HG03097 (cell line): ENCODE results near the gene PRDM12.
"Not testable (repeated sequence)": the region's sequence is repeated elsewhere in the genome, so short reads cannot be mapped to it uniquely, and the experiment has no call there.

ENCODE experiments used
- ATAC-seq: cut with Tn5 transposase; IDR thresholded peaks from one replicate; pipeline ENCODE4 v1.9.1; 2021; ENCODE audit not compliant: unreplicated experiment, low FRiP score

The PRDM12 gene

DNA sequence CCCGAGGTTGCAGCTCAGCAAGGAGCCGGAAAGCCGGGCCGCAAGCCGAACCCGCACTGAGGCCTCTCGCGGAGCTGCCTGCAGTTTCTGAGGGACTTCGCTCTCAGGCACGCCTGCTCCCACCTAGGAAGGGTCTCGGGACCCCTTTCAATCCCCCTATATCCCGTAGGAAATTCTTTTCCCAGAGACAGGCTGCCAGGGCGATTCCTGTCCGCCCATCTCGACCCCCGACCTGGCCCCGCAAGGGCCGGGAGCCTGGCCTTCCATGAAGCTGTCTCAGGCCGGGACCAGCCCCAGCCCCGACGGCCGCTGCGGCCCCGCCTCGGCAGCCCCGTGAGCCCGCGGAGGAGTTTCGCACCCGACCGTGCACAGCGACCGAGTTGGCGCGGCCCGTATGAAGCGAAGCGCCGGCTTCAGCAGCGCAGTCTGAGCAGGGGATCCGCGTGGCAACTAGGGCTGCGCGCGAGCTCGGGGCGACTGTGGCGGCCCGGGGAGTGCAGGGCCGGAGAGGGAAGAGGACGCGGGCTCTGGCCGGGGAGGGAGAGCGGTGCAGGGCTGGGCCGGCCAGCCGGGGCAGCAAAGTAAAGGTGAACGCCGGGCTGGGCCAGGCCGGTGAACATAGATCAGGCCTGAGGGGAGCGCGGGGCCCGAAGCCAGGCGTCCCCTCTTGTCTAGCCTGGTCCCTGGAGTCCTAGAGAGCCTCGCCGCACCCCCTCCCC, 977 bp upstream of the PRDM12 start:
- ATAC-seq: no peak

DNA sequence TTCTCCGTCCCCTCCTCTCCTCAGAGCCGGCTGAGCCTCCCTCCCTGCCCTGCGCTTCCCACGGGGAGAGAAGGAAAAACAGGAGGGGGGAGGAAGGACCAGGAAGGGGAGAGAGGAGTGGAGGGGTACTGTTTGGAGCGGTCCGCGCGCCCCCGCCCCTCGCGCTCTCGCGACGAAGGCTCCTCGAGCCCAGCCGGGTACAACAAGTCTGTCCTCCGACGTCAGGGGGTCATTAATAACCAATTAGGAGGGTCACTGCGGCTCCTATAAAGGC, 480 bp upstream of the PRDM12 start:
- no peak for ATAC-seq

DNA sequence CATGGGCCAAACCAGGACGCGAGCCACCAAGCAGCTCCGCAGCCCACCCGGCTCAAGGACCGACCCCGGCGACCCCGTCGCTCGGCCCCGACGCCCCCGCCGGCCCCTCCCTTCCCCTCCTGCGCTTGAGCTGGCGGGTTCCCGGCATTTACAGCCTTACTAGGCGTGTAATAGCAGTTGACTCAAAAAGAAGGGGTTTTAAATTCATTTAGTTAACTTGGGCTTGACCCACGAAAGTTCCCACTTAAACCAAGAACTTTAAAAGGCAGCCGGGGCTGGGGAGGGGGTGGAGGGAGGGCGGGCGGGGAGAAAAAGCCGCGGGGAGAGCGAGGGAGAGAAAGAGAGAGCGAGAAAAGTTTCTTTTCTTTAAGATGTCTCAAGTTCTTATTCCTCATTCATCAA, 636 bp downstream of the PRDM12 start:
- no peak for ATAC-seq

DNA sequence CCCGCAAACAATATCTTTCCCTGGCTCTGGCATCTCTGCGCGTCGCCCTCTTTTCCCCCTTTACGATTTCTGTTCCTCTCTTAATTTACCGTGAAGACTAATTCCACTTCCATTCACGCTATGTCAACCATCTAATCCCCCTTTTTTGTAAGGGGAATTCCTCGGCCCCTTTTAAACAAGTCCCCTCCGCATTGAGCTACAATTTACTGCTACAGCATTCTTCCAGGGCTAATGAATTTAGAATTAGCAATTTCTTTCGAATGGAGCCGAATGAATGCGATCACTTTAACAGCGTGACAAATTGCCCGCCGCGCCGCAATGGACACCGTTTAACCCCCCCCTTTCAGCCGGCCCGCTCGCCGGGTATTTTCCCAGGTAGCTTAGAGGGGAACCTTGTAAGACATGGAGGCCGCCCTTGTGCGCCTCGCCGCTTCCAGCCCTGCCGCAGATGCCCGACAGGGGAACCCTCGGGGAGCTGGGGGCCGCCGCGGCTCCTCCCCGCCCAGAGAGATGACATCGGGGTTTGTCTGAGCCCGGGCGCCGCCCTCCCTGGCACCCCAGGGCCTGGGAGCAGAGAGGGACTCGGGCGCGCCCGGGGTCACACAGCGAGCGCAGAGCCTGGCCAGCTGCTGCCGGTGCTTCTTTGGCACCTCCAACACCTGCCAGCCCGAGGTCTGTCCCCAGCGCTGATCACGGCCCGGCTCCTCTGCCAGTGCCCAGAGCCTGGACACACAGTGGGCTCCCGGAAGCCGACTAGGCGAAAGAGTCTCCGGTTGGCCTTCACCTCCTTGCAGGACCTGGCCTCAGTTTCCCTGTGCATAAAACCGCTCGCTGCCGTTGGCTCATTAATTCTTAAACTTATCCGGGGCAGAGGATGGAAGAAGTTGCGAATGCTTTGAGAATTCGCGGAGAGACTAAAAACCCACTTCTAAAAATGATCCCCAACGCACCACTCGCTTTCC, 1.3 kb downstream of the PRDM12 start:
- ATAC-seq: no peak

DNA sequence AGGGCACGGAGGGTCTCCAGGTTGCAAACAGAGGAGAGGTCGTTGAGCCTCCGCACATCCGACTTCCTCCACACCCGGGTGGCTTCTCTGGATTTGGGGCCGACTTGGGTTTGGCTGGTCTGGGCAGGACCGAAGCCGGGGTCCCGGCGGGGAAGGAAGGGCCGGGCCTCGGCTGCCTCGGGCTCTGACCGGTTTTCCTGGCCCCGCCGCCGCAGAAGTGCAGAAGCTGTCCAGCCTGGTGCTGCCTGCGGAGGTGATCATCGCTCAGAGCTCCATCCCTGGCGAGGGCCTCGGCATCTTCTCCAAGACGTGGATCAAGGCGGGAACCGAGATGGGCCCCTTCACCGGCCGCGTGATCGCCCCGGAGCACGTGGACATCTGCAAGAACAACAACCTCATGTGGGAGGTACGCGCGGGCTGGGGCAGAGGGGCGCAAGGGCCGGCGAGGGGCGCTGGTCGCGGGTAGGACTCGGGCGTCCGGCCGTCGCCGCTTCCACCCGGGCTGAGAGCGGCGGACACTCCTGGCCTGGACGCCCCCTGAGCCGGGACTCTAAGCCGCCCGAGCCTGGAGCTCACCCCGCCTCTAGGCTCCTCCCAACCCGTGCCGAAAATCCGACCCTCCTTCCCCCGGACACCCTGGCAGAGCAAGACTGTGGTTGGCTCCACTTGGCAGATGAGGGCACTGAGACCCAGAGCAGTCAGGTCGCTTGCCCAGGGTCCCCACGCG, 2.2 kb downstream of the PRDM12 start:
- ATAC-seq: no peak

DNA sequence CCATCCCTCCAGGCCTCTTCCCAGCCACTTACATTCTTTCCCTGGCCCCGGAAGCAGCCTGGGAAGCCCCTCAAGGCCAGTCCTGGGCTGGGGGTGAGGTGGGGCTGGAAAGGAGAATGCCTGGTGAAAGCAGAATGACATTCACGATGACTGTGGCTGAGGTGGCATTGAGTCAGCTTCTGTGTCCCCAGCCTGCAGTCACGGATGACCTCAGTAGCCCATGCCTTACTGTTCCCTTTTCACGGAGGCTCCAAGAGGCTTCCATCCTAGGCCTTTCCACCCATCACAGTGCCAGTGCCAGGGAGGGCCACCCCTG, 2.7 kb downstream of the PRDM12 start:
- no peak for ATAC-seq

DNA sequence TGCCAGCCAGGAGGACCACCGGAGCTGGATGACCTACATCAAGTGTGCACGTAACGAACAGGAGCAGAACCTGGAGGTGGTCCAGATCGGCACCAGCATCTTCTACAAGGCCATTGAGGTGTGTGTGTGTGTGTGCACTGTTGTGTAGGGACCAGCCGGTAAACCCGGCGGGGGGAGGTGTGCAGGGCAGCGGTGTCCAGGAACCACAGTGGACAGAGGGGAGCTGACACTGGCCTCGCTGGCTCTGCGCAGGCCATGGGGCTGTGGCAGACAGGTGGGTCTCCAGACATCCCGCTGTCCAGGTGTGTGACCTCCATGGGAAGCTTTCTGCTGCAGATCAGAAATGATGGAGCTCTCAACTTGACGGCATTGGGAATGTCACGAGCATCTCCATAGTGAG, 3.8 kb downstream of the PRDM12 start:
- no peak for ATAC-seq

DNA sequence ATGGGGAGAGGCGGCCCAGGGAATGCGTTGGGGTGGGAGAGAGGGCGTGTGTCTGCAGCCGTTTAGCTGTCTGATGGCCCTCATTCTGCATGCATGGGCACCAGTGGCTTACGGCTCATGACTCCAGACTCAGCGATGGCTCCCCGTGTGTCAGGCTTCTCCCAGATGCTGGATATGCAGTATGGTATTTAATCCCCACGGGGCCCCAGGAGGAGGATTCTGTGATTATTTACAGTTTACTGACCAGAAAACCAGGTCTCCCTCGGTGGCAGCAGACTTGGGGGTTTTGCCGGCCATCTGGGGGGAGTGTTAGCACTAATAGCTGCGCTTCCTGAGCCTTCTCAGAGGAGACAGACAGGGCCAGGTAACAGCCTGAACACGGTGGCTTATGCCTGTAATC, 4.3 kb downstream of the PRDM12 start:
- ATAC-seq: no peak

DNA sequence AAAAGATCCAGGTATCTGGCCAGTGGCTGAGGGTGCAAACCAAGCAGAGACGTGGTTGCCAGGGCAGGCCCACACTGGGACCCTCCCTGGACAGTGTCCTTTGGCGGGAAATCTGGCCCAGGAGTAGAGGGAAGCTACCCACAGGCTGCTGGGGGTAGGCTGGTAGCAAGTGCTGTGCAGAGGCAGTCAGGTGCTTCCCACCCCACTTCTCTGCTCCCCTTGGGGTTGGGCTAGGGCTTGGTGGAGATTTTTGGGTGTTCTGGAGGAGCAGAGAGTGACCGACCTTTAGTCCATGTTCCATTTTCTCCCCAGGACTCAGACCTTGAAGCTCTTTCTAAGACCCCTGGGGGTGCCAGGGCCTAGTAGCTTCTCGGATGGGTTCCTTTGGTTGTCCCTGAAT, 5.6 kb downstream of the PRDM12 start:
- no peak for ATAC-seq

DNA sequence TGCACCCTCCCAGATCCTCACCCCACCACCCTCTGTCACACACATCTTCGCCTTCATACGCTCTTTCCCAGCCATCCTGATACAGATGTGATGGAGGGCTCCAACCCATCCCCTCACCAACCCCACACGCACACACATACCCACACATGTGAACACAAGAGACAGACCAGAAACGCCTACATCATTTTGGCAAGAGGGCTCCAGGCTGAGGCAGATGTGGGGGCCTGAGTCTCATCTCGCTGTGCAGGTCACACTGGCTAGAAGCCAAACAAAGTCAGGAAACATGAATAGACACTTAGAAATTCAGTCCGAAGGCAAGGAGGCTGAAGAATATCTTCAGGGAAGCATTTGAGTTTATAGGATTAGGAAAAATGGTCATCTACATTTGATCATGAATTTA, 6.2 kb downstream of the PRDM12 start:
- ATAC-seq: no peak

DNA sequence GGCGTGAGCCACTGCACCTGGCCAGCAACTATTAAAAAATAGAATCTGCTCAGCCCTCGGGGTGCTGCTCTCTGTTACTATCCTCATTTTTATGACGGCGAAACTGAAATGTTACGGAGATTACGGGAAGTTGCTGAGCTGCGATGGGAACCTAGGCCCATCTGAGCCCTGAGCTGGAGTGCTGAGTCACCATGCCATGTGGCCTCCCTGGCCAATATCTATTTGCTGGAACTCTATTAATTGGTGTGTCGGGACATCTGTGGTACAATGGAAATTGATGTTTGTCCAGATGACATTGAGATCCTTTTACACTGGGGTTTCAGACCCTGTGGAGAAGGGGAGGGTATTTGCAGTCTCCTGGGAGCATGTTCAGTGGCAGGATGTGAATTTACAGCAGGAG, 8.1 kb downstream of the PRDM12 start:
- ATAC-seq: no peak

DNA sequence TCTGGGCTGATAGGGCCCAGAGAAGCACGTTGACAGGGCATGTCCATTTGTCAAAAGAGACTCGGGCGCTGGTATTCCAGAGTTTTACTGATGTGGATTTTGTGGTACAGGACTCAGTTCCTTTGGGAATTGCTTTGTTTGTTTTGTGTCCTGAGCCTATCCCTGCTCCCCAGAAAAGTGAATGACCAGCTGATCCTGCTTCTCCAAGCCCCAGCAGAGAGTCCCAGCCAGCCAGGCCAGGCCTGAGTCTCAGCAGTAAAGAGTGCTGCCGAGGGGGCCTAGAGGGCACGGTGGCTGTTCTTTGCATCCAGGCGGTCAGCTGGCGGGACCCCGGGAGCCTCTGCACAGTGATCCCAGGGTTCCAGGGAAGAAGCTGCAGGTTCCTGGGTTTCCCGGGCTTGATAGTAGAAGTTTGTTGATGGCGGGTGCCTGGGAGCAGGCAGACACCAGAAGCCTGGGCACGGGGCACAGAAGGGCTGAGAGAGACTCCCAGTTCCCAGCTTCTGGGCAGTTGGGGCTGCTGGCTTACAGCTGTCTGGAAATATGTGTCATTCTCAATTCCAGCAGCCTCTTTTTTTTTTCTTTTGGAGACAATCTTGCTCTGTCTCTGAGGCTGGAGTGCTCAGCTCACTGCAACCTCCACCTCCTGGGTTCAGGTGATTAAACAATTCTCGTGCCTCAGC, 8.7 kb downstream of the PRDM12 start:
- ATAC-seq: no peak

DNA sequence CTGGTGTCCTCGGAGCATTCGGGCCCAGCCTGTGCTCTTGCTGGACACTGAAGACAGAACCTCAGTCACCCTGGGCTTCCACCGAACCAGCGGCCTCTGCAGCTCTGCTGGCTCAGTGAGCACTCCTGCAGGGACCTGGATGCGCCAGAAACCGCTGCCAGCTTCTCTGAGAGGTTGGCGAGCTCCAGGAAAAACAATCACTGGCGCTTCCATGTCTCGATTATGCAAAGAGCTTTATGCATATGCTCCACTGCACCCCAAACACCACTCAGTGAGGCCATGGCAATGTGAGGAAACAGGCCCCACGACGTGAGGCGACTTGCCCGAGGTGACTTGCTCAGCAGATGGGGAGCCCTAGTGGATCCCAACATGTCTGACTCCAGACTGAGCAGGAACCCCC, 11.0 kb downstream of the PRDM12 start:
- ATAC-seq: no peak

DNA sequence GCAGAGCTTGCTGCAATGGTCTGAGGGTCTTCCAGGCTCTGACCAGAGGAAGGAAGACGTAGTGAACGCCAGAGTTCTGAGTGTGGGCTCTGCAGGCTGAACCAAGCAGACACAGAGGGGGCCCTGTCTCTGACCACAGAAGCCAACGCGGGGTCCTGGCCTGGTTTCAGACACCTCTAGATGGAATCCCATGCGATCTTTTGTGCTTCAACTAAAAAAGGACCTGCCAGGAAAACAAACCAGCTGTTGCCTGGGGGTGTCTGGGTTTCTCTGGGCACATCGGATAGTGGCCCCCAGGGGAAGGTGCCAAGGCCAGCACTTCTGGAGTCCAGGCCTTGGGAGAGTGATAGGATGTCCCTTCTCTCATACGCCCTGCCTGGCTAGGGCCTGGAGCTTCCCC, 12.9 kb downstream of the PRDM12 start:
- ATAC-seq: no peak

DNA sequence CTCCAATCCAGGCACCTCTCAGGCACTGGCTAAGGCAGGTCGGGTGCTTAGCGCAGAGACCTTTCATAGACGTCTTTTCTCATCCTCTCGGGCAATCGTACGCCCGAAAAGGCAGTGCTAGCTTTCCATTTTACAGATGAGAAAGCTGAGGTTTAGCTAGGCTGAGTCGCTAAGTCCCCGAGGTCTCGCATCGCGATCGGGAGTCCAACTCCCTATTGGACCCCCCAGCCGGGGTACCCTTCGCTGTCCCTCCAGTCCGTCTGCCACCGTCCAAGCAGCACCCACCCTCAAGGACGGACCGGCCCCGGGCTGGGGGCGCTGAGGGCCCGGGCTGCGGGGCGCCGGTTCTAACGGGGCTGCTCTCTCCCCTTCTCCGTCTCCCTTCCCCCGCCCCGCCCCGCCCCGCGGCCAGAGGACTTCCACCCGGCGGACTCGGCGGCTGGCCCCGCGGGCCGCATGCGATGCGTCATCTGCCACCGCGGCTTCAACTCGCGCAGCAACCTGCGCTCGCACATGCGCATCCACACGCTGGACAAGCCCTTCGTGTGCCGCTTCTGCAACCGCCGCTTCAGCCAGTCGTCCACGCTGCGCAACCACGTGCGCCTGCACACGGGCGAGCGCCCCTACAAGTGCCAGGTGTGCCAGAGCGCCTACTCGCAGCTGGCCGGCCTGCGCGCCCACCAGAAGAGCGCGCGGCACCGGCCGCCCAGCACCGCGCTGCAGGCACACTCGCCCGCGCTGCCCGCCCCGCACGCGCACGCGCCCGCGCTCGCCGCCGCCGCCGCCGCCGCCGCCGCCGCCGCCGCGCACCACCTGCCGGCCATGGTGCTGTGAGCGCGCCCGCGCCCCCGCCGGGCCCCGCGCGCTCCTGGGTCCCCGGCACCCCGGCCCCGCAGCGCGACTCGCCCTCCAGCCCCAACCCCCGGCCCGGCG, 16.7 kb downstream of the PRDM12 start:
- no peak for ATAC-seq

DNA sequence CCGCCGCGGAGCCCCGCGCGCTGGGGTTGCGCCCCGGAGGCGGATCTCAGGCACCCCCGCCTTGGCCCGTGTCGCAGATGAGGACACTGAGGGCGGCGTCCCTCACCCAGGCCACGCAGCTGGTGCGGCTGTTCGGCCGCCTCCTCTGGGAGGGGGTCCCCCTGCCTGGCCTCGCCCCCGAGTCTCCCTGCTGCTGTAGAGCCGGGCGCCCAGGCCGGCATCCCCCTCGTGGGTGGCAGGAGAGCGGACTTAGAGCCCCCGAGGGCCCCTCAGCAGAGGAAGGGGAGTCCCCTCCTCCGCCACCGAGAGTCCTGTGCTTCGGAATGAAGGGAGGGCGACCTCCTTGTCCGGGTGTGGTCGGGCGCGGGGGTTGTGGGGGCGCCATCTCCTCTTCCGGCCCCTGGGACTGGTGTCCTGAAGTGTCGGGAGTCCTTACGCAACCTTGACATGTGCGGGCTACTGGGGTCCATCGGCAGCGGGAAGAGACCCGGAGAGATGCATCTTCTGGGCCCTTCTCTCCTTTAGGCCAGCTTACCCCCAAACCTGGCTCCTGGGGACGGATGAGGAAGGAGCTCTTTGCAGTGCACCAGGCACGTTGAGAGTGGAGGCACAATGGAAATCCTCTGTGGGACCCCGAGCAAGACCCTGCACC, 17.5 kb downstream of the PRDM12 start:
- no peak for ATAC-seq

DNA sequence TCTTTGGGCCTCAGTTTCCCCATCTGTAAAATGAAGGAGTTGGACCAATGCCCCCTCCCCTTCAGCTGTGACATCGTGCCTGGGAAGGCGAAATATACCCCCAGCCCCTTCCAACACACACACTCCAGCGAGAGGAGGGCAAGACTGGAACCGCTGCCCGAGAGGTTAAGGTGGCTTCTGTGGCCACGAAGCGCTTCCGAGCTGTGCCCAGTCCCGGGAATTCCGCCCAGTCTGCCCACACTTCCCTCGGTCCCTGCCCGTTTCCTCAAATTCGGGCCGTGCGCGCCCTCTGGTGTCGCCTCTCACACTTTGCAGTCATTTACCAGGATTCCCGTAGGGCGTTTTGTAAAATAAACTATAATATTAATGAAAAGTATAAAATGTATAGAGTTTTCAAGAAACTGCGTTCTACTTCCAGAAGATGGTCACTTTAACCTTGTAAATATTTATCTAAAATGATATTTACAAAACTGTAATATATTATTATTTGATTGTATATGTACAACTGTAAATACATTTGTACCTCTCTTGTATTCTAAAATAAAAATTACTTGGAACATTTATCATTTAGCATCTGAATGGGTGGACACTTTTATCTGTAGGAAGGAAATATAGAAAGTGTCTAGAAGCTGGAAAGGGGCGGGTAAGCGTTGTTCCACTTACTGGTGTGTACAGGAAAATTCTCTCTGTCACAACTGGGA, 18.2 kb downstream of the PRDM12 start:
- no peak for ATAC-seq

DNA sequence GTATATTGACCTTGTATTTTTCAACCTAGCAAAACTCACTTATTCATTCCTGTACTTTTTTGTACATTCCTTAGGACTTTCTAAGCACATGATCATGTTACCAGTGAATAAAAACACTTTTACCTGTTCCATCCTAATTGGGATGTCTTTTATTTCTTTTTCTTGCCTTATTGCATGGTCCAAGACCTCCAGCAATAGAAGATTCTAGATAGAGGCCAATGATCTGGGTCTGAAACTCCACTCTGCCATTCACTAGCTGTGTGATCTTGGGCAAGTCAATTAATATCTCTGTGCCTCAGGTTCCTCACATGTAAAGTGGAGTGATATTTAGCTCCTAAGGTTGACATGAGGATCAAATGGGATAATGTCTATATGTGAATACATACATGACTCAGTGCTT, 20.7 kb downstream of the PRDM12 start:
- ATAC-seq: no peak

DNA sequence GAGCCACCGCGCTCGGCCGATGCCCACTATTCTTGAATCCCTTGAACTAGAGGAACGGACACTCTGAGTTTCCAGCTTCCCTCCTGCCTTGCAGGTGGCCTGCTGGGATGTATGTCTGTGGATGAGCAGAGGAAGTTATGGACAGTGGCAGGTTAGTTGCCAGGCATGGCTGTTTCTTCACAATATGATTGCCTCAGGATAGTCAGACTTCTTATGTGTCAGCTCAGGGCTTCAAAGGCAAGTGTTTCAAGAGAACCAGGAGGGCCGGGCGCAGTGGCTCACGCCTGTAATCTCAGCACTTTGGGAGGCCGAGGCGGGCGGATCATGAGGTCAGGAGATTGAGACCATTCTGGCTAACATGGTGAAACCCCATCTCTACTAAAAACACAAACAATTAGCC, 21.6 kb downstream of the PRDM12 start:
- ATAC-seq: not testable (repeated sequence)
